ENCODE results near the gene AKT3.

The AKT3 gene

DNA sequence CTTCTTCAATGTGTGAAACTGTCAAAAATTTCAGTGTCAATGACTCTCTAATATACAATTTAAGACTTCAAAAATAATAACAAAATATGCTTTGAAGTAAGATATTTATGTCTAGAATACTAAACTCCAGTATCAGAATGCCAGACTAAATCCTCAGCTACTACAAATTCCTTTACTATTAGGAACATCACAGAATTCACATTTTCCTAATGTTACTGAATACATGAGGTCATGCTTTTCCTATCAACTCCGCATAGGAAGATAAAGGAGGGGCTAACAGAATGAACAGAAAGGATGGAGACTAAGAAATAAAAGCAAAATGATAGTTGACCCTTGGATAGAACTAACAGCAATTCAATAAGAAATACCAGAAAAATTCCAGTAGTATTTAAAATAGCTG lies 301.5 kb downstream of the AKT3 start:
- DNase-seq = no peak

DNA sequence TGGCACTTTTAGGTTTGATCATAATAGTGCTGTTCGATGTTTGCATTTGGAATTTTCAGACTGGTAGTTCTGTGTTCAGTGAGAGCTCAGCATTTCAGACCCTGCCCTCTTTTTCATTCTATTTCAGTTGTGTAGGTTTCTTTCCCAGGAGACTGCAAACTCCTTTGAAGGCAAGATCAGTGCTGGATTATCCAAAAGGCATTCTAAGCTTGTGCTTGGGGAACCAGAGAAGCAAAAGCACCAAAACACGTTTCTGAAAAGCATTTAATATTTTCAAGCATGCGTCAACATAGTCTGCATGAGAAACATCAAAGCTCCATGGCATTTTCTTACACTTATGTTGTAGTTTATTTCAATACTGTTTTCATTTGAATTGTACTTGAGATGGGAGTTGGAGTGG lies 302.2 kb downstream of the AKT3 start:
- DNase-seq = no peak

DNA sequence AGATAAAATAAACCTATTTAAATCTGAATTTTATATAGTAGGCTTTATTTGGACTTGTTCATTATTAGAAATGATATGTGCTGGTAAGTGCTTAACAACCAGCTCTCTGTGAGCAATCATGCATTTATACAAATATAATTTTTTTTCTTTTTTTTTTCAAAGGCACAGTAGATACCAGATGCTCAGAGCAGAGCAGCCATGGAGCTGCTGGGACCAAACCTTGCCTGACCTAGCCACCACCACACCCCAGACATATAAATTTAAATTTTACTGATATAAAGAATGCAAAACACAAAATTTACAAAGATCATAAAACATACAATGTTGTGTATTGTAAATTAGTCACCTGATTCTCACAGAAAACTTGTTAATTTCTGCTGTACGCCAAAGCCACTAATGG lies 303.6 kb downstream of the AKT3 start:
- DNase-seq = no peak

DNA sequence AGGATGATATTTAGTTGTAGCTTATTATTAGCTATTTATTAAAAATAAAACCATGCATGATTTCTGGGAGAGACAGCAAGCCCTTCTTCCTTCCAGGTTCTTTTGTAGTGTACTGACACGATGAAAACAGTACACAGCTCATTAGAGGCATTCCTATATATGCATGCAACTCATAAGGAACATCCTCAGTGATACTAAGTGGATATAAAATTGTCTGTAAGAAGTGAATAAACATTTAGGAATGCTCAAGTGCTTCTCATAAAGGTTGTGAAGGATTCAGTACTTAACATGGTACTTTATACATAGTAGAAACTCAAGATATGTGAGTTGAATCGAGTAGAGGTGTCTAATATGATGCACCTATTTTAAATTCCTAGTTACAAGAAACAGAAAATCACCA lies 306.5 kb downstream of the AKT3 start:
- no peak for DNase-seq

DNA sequence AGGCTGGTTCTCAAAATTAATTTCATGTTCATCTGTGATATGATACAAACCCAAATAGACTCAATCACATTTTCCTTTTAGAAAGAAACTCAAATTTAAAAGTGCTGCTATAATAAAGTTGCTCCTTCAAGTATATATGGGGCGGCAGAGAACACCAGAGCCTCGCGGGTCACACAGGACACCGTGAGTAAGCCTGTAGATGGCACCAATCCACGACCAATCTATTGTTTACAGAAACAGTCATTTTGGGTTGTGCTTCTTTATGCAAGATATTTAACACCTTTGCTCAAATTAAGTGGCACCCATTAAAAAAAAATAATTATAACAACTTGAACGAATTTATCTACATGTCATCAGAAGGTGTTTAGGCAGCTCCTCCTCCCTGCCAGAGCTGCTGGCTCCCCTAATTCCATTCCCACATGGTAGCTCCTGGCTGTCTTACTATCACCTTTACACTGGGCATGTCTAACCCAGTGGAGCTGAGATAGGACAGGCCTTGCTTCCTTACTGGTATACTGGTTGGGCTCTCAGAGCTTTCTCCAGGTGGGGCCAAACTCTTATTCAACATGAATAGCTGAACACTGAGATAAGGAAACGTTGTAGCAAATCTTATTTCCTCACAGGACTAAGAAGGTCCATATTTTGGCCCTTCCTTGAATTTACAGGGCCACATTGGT lies 307.2 kb downstream of the AKT3 start:
- DNase-seq = no peak

DNA sequence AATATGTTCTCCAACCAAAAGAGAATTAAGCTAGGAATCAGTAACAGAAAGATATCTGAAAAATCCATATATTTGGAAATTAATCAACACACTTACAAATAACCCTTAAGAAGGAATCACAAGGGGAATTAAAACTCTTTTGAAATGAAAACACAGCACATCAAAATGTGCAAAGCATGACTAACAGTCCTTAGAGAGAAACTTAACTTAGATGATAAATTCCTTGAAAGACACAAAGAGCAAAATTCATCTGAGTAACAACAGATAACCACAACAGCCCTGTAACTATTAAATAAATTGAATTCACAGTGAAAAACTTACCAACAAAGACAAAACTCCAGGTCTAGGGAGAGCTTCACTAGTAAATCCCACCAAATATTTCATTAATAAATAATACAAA lies 310.4 kb downstream of the AKT3 start:
- no peak for DNase-seq

DNA sequence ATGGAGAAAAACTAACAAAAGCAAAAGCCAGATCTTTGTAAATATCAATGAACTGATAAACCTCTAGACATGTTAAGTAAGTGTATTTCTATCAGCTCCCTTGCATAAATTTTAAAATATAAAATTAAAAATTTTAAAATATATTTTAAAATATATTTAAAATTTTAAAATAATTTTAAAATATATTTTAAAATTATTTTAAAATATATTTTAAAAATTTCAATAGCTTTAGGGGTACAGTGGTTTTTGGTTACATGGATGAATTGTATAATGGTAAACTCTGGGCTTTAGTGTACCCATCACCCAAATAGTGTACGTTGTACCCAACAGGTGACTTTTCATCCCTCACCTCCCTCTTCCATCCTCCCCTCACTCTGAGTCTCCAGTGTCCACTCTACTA lies 315.0 kb downstream of the AKT3 start:
- no peak for DNase-seq

DNA sequence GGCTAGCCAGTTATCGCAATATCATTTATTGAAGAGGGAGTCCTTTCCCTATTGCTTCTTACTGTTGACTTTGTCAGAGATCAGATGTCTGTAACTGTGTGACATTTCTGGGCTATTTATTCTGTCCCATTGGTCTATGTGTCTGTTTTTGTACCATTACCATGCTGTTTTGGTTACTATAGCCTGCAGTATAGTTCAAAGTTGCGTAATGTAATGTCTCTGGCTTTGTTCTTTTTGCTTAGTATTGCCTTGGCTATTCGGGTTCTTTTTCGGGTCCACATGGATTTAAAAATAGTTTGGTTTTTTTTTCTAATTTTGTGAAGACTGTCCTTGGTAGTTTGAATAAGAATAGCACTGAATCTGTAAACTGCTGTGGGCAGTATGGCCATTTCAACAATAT lies 320.5 kb downstream of the AKT3 start:
- no peak for DNase-seq

DNA sequence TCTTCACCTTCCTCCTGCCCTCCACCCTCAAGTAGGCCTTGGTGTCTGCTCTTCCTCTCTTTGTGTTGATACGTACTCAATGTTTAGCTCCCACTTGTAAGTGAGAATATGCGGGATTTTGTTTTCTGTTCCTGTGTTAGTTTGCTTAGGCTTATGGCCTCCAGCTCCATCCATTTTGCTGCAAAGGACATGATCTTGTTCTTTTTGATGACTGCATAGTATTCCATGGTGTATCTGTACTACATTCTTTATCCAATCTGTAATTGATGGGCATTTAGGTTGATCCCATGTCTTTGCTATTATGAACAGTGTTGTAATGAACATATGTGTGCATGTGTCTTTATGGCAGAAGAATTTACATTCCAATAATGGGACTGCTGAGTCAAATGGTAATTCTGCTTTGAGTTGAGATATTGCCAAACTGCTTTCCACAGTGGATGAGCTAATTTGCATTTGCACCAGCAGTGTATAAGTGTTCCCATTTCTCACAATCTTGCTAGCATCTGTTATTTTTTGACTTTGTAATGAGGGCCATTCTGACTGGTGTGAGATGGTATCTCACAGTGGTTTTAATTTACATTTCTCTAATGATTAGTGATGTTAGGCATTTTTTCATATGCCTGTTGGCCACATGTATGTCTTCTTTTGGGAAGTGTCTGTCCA lies 321.5 kb downstream of the AKT3 start:
- no peak for DNase-seq

DNA sequence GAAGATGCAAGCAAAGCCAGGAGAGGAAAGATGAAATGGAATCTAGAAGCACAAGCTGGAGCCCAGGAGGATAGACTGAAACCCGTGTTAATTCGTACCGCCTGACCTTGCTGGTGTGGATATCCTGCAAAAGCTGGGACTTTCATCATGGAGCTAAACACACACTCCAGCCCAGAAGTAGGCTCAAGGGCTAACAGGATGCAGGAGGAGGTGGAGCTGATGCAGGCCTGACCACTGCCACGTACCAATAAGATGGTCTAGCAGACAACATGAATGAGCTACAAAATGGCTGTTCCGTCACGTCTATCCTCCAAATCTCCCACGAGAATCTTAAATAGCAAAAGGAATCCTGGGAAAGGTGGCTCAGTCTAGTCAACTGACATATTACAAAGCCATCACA lies 323.9 kb downstream of the AKT3 start:
- DNase-seq = no peak

DNA sequence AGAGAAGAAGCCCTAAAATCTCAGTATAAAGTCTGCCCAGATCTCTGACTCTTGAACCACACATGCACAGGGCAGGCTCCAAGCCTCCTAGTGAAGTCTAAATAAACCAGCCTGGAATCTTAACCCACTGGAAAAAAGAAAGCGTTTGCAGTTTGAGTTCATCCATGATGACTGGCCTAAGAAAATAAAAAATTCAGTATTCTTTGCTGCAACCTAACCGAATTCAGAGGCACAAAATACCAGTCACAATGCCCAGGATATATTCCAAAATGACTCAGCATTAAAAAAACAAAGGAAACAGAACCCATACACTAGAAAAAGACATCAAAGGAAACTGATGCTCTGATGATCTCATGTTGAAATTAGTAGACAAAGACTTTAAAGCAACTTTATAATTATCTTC lies 325.0 kb downstream of the AKT3 start:
- no peak for DNase-seq

DNA sequence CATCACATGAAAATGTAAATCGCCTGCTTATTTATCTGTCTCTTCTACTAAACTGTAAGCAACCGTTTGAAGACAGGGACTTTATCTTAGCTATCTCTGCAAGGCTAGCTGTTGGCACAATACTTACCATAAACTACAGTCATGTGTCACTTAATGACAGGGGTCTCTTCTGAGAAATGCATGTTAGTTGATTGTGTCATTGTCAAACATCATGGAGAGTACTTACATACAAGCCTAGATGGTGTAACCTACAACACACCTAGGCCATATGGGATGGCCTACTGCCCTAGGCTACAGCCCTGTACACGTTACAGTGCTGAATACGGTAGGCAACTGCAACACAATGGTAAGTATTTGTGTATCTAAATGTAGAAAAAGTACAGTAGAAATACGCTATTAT lies 326.3 kb downstream of the AKT3 start:
- no peak for DNase-seq

DNA sequence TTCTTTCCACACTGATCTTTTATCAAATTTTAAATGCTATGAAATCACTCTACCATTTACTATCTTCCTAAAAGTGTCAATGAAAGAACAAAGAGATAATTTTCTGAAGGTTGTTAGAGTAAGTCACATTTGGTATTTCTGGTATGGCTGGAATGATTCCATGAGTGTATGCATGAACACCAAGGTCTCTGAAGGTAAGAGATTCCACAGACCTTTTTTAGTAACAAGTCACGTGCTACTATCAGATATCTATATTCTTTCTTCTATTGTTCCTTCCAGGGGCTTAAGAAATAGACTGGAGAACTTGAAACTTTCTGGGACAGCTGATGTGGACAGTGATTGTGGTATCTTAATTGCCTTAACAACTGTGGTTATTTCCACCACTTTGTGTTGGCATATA lies 329.2 kb downstream of the AKT3 start:
- DNase-seq = no peak

DNA sequence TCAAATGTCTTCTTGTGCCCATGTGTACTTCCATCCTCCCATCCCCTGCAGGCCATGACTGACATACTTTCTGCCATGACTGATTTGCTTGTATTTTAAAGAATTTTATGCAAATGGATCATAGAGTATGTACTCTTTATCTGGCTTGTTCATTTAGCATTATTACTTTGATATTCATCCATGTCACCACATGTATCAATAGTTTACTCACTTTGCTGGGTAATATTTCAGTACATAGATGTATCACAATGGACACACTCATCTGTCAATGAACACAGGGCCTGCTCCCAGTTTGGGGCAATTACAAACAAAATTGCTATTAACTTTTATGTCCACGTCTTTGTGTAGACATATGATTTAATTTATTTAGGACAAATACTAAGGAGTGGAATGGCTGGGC lies 335.1 kb downstream of the AKT3 start:
- DNase-seq = no peak

DNA sequence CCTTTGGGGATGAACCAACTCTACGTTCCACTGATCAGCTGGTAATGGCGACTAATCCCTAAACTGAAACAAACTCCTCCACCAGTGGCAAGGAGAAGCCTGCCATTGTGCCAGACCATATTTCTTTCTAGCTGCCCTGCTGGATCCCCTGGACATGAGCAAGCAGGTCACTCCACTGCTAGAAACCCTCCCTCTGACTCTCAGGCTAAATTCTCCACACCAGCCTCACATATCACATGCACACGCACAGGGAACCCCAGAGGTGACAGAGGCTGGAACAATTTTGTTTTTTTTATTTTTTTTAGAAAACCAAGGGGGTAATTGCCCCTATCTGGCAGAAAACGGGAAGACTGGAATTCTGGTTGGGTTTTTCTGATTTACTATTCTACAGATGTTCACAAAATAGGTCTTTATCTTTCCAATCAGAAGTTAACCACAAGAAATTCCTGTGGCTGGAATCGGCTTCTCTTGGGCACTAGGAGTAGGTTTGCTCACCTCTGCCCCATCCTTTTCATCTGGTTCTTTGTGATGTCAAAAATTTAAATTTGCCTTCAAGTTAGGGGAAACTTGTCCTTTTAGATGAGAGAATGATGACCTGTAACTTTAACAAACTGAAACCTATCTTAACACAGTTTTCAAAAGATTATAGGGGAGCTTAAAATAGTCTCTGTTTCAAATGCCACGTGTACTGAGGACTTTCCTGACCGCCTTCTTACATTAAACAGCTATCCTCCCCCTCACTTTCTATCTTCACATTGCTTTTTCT lies 336.1 kb downstream of the AKT3 start:
- no peak for DNase-seq

DNA sequence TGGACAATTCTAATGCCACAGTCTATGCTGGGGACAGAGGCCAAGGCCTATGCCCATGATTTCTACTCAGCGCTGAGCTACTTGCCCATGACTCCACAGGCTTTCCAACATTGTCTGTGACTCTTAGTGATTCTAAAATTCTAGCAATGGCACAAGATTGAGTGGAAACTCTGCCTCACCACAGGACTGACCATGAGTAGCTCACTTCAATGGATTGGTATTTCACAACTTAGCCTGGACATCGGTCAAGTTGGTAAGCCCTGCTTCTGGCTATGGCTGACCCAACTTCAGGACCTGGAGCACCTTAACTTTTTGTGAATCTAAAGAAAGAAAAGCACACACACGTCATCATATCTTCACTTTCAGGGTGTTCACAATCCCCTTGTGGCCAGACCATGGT lies 339.1 kb downstream of the AKT3 start:
- DNase-seq = no peak

DNA sequence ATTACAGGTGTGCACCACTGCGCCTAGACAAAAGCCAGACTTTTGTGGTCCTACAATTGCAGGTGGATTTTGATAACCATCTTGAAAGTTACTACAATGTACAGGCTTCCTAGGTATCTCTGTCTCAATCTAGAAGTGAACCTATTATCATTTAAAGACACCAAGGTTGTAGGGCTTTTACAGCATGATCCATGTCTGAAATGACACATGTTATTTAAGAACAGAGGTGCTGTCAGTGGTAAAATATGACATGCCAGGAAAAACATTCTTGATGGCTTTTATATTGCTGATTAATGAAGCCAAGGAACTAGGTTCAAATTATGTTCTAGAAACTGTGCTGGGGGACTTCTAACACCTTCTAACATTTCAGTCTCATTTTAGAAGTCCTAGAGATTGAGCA lies 341.1 kb downstream of the AKT3 start:
- DNase-seq = no peak

DNA sequence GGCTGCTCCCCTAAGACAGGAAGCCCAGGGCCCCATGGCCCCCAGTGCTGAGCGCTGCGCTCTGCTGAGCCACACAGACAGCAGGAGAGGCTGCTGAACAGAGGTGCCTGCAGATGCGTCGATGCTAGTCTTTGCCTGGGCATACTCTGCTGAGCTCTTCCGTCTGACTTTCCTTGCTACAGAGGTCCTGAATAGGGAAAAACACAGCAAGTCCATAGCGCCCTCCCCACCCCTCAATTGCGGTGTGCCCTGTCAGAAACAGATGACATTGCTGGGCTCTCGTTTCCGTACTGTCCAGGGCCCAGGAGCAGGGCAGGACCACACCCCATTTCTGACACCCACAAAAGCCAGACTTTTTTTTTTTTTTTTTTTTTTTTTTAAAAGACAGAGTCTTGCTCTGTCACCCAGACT lies 341.7 kb downstream of the AKT3 start:
- no peak for DNase-seq

DNA sequence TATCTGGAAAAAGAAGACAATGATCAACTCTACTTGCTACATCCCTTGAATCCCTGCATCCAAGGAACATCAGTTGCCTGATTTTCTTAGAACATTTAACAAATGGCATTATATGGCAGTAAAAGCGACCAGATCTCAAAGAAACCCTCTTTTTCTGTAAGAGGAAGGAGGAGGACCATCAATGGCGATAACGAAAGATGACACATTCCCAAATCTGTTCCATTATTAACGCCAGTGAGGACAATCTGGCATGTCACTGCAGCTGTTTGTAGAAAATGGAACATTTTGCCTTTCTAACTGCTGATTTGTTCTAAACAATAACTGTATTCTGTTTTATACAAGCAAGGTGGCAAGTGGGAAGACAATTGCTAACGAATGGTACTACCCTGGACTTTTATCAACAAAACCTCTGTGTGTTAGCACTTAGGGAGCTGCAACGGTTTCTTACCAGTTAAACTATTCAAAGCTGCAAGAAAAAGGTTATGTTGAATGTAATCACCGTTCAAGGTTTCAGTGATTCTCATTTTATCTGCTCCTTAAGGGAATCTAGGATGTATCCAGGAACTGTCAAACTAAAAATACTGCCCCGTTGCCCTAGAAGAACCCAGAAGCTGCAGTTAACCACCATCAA lies 342.3 kb downstream of the AKT3 start:
- DNase-seq = no peak

DNA sequence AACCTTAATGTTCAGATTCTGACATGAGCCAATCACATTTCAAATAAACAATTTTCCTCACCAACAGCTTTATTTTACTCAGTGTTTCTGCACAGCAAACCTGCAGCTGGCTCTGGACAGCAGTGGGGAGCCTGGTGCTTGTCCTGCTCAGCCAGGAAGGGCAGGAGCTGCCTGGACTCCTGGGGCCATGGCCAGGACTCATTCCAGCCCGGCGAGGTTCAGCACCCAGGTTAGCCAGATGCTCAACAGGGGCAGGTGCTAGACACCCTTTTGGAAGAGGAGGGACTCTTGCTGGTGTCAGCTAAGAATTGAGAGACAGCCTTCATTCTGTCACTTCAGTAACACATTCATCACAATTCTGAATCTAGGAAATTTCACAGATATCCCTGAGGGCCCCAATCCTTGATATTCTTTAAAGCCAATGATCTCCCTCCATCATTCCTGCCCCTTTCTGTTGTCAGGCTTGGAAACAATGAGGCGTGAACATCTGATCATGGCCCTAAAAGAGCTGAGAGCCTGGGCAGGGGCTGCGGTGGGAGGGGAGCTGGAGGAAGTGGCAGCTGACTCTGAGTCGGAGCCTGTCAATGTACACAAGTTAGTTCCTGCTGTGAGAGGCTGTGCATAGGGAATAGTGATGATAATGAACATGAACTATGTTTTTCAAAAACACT lies 342.9 kb downstream of the AKT3 start:
- no peak for DNase-seq

DNA sequence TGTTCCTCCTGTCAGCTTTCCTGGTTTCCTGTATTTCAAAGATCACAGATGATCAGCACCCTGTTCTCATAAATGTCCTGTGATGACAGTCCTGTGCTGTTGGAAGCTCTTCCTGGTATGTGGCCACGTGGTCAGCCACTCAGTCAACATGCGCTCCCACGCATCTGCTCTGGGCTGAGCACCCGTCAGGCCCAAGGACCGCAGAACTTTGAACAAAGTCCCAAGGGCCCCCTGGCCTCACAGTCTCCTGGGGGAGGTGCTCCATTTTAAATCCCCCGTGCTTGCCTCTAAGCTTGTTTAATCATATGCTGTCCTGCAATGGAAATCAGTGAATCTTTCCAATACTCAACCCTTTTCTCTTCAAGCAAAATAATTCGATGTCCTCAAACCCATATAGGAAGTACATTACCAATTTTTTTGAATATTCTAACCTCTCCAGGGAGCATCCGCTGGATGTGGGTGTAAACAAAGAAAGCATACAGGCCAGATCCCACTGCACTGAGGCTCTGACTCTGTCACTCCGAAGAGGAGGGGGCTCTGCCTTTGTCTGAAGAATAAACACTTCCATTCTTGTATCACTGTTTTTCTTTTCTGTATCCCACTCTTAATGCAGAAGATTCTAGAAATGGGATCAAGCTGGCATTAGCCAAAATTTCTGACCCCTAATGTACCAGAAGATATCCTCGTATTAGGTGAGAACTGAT lies 343.9 kb downstream of the AKT3 start:
- no peak for DNase-seq

DNA sequence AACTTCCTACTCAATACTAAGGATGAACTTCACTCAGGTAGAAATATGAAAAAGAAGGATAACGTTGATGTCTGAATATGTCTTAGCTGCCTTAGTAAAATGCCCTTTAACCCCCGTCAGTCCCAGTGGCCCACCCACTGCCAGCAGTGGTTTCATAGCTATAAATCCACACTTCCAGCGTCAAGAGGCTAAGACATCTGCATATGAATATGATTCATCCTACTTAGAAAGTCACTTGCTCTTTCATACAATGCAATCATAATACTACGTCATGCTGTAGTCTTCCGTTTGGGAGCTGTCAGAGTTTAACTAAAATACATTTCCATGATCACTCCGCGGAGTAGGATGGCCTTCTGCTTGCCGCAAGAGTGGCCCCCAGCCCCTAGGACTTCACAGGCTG lies 346.9 kb downstream of the AKT3 start:
- no peak for DNase-seq

DNA sequence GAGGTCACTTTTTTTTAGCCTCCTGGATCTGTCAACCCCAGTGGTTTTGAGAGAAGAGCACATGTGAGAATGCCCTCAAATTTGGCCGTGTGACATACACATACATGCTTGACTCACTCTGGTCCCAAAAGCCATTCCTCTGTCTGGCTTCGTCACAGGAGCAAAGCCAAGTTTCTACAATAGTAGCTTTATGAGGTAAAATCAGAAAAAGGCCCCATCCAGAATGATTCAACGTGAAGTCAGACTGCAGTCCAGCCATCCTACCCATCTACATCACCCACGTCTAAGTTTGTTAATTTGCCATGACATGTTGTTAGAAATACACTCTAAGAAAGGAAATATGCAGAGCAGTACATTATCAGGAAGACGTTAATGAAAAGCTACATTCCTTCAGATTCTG lies 349.0 kb downstream of the AKT3 start:
- DNase-seq = no peak
